Measurements from ENCODE around the gene CNTNAP3. TPM values are rescaled to one million over a fixed set of nuclear protein-coding genes. Genes with fewer than 3 reads are reported as not detected.
"Not testable (repeated sequence)": the region's sequence is repeated elsewhere in the genome, so short reads cannot be mapped to it uniquely, and the experiment has no call there.

The CNTNAP3 gene
- total RNA-seq: not detected

DNA sequence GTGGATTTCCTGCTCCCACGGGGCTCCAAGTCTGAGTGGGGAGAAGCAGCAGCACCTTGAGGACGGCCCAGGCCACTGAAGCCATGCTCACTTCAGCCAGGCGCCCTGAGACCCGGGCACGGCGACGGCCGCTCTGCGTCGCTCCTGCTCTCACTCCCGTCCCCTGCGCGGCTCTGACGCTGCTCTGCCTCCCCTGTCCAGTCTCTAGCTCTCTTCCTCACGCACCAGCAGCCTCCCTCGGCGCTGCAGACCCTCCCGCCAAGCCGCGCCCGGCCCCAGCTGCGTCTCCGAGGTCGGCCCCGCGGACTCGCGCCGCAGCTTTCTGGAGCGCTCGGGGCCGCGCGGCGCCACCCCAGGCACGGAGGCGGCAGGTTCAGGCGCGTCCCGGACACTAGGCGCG is at the start of gene CNTNAP3:
CNTNAP3 (minus strand) TSS at position 188 of the 400 bp plus-strand sequence; CDS start at position 85, 103 bp downstream.
- ATAC-seq; POLR2A ChIA-PET; H3K36me3 Mint-ChIP-seq (ENCODE audit: low read depth); DNase-seq; H3K9me3 Mint-ChIP-seq (ENCODE audit: insufficient read depth); H3K27ac Mint-ChIP-seq; H3K4me3 Mint-ChIP-seq; CTCF ChIA-PET; H3K27me3 Mint-ChIP-seq (ENCODE audit: low read depth); H3K4me1 Mint-ChIP-seq (ENCODE audit: low read depth): not testable (repeated sequence)

DNA sequence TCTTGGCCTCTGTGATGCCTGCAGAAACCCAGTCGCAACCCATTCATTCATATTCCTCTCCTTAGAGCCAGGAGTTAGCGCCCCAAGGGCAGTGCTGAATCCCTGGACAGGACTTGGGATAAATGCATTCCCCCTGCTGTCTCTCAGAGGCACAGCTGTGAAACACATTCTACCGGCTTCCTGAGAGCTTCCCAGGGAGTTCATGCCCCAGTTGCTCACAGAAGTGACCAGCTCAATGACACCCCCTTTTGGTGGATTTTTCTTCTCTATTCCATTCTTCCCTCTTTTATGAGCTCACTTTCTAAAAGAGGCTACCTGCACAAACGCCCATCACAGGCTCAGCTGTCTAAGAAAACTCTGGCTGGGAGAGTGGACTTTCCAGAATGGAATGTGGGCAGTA is 8.0 kb downstream of the CNTNAP3 start:
- ATAC-seq; H3K4me1 Mint-ChIP-seq (ENCODE audit: low read depth); DNase-seq; H3K4me3 Mint-ChIP-seq; CTCF ChIA-PET; H3K27ac Mint-ChIP-seq; POLR2A ChIA-PET; H3K9me3 Mint-ChIP-seq (ENCODE audit: insufficient read depth); H3K36me3 Mint-ChIP-seq (ENCODE audit: low read depth); H3K27me3 Mint-ChIP-seq (ENCODE audit: low read depth): not testable (repeated sequence)

DNA sequence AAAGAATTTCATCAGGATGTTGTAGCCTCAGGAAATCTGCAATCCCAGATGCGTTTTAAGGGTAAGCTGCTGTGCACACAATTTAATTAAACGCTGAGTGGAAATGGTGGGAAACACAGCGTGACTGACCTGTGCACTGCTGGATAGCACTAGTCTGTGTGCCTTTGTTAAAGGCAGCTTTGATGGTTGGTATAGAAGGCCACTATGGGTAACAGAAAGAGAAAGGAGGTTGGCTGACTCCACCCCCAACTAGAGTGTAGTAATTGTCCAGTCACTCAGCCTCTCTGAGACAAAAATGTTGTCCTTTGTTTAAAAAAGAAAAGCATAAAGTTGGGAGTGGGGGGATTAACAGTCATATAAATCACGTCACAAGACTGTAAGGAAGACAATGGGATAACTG is 45.5 kb downstream of the CNTNAP3 start:
- DNase-seq; ATAC-seq; CTCF ChIA-PET; H3K4me1 Mint-ChIP-seq (ENCODE audit: low read depth); H3K27ac Mint-ChIP-seq; H3K27me3 Mint-ChIP-seq (ENCODE audit: low read depth); H3K4me3 Mint-ChIP-seq; POLR2A ChIA-PET; H3K9me3 Mint-ChIP-seq (ENCODE audit: insufficient read depth); H3K36me3 Mint-ChIP-seq (ENCODE audit: low read depth): not testable (repeated sequence)

DNA sequence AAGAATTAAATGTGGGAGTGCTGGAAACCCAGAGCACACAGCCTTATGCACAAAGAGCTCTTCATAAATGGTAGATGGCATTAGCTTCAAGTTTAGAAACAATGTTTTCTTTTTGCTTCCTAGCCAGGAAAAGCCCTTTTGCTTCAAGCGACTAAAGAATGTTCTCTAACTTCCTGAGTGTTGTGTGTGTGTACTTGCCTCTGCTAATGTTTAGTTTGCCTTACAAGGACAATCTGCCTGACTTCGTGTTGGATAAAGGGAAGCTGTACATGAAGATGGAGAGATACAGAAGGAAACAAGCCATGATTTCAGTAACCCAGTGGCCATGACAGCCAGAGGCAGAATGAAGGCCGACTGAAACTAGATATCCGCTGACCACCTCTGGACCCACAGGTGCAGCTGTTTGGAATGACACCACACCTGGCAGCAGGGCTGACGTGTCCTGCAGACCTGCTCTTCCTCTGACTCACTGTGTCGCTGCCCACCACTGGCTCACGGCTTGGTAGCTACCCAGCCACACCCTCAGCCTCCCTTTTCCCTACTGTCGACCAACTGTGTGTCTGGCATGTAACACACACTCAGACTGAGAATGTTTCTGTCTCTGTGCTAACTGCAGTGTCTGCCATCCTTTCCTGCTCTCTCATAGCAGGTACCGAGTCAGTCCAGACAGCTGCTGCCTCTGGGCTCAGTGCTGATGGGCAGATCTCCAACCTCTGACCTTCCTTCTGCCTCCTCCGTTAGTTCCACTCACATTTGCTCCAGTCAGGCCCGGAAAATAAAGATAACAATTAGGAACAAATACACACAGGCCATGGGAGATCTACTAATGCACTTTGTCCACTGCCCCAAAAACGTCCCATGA is 55.6 kb downstream of the CNTNAP3 start:
- H3K4me1 Mint-ChIP-seq (ENCODE audit: low read depth); POLR2A ChIA-PET; H3K9me3 Mint-ChIP-seq (ENCODE audit: insufficient read depth); DNase-seq; CTCF ChIA-PET; H3K27ac Mint-ChIP-seq; ATAC-seq; H3K27me3 Mint-ChIP-seq (ENCODE audit: low read depth); H3K4me3 Mint-ChIP-seq; H3K36me3 Mint-ChIP-seq (ENCODE audit: low read depth): not testable (repeated sequence)

DNA sequence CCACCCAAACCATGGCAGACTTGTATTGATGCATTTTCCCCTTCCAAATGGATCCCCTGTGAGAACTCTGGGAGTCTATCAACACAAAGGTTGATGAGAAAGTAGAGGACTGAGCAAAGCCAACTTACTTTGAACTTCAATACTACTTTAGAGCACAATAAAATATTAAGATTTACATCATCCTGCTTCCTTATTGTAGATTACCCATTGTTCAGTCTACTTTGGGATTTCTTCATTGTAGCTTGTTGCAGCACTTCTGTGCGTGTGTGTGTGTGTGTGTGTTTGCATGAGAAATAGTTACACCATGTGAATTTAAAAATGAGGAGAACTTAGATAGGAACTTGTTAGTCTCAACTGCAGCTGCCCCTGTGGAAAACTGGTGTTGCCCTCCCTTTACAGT is 72.0 kb downstream of the CNTNAP3 start:
- DNase-seq; H3K36me3 Mint-ChIP-seq (ENCODE audit: low read depth); H3K27ac Mint-ChIP-seq; H3K4me3 Mint-ChIP-seq; H3K4me1 Mint-ChIP-seq (ENCODE audit: low read depth); POLR2A ChIA-PET; H3K9me3 Mint-ChIP-seq (ENCODE audit: insufficient read depth); H3K27me3 Mint-ChIP-seq (ENCODE audit: low read depth); ATAC-seq; CTCF ChIA-PET: not testable (repeated sequence)

DNA sequence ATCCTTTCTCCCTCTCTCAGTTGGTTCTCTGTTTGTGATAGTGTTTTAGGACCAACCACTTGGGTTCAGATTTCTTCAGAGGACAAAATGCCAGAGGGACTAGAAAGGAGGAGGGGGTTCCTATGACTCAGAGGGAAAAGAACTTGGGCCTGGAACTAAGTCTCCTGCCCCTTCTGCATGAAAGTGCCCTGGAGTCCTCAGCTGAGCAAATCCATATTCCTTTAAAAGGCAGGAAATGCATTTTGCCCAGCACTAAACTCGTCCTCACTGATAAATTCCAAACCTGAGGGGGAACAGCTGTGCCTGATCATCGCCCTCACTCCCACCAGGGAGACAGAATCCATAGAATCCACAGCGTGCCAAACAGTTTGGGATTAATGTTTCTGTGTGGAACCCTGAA is 78.2 kb downstream of the CNTNAP3 start:
- H3K4me1 Mint-ChIP-seq (ENCODE audit: low read depth); CTCF ChIA-PET; H3K36me3 Mint-ChIP-seq (ENCODE audit: low read depth); H3K9me3 Mint-ChIP-seq (ENCODE audit: insufficient read depth); H3K27me3 Mint-ChIP-seq (ENCODE audit: low read depth); POLR2A ChIA-PET; H3K4me3 Mint-ChIP-seq; ATAC-seq; H3K27ac Mint-ChIP-seq; DNase-seq: not testable (repeated sequence)

DNA sequence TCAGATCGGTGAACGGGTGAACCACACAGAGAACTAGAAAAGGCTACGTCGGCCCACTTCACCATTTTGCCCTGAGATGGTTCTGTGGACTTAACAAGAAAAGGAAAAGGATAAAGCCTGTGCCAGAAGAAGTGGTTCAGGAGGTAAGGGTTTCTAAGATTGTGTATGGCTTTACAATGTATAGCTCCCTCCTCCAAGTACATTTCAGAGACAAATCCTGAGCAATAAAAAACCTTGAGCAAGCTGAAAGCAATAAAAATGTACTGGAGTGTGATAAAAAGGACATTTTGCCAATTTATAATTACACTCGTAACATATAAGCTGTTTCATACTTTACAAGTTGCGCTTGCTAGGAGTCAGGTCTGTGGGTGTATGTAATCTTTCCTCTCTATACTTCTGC is 81.3 kb downstream of the CNTNAP3 start:
- ATAC-seq; POLR2A ChIA-PET; H3K27me3 Mint-ChIP-seq (ENCODE audit: low read depth); H3K4me3 Mint-ChIP-seq; CTCF ChIA-PET; H3K4me1 Mint-ChIP-seq (ENCODE audit: low read depth); H3K27ac Mint-ChIP-seq; DNase-seq; H3K36me3 Mint-ChIP-seq (ENCODE audit: low read depth); H3K9me3 Mint-ChIP-seq (ENCODE audit: insufficient read depth): not testable (repeated sequence)

DNA sequence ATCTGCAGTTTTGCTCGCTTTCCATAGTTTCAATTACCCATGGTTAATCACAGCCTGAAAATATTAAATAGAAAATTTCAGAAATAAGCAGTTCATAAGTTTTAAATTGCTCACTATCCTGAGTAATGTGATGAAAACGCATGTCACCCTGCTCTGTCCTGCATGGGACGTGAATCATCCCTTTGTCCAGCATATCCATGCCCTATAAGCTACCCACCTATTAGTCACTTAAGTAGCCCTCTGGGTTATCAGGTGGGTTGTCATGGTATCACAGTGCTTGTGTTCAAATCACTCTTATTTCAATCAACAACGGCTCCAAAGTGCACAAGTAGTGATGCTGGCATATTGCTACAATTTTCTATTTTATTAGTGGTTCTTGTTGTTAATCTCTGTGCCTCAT is 82.1 kb downstream of the CNTNAP3 start:
- H3K9me3 Mint-ChIP-seq (ENCODE audit: insufficient read depth); DNase-seq; POLR2A ChIA-PET; CTCF ChIA-PET; H3K4me3 Mint-ChIP-seq; H3K4me1 Mint-ChIP-seq (ENCODE audit: low read depth); H3K27me3 Mint-ChIP-seq (ENCODE audit: low read depth); ATAC-seq; H3K36me3 Mint-ChIP-seq (ENCODE audit: low read depth); H3K27ac Mint-ChIP-seq: not testable (repeated sequence)

DNA sequence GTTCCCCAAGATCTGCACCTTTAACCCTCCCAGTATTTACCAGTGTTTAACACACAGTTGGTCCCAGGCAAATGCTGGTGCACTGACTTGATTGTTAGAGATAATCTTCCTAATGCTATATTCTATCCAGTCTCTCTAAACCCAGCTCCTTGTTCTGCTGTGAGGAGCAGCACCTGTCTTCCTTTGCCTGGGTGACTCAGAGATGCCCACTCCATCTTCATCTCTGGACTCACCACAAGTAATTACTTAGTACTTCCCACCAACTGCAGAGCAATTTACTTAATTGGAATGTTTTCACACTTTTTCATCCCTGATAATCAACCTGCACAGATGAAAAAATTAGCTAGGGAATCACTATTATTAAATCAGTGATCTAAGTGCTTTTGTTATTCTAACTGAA is 87.6 kb downstream of the CNTNAP3 start:
- H3K36me3 Mint-ChIP-seq (ENCODE audit: low read depth); DNase-seq; H3K4me3 Mint-ChIP-seq; POLR2A ChIA-PET; H3K27ac Mint-ChIP-seq; CTCF ChIA-PET; H3K9me3 Mint-ChIP-seq (ENCODE audit: insufficient read depth); H3K4me1 Mint-ChIP-seq (ENCODE audit: low read depth); ATAC-seq; H3K27me3 Mint-ChIP-seq (ENCODE audit: low read depth): not testable (repeated sequence)

DNA sequence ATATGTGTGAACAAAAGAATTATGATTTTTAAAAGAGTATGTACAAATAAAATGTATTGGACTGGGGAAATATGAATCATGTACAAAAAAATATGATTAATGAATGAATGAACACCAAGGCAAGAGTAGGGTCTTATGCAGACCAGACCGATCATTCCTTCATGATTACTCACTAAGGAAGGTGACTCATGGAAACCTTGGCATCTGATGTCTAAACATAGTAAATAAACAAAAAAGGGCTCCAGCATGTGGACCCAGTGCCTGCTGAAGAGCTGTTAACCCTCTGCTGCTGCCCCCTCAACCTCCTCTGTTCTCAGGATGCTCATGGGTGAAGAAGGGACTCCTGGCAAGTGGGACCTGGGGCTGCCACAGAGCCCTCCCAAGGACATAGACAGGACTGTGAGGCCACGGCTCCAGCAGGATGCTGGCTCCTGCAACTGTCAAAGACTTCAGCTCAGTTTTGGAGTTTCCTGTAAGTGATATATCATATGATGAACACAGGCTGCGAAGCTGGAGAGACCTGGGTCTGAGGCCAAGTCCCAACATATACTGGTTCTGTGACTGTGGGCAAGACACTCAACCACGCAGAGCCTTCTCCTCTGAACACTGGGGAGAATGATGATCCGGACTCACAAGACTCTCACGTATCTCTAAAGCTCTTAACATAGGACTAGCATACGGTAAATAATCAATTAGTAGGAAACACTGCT is 89.8 kb downstream of the CNTNAP3 start:
- H3K27me3 Mint-ChIP-seq (ENCODE audit: low read depth); H3K4me1 Mint-ChIP-seq (ENCODE audit: low read depth); CTCF ChIA-PET; H3K4me3 Mint-ChIP-seq; H3K27ac Mint-ChIP-seq; H3K9me3 Mint-ChIP-seq (ENCODE audit: insufficient read depth); DNase-seq; H3K36me3 Mint-ChIP-seq (ENCODE audit: low read depth); POLR2A ChIA-PET; ATAC-seq: not testable (repeated sequence)

DNA sequence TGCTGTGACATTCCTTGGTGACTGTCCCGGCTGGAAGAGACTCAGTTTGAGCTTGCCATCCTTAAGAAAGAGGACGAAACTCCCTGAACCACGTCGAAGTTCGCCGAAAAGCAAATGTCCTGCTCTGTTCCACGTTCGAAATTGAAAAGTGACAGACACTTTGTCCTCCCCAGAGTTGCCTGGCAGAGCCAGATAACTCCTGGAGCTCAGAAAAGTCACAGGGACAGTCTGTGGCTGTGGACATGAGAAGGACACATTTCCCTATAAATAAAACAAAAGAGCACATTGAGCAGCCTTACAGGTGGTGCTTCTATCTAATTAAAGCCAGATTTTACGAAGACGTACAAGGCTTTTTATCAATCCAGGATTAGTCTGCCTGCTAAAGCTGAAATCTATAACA is 116.6 kb downstream of the CNTNAP3 start:
- H3K27ac Mint-ChIP-seq; DNase-seq; CTCF ChIA-PET; H3K4me1 Mint-ChIP-seq (ENCODE audit: low read depth); H3K27me3 Mint-ChIP-seq (ENCODE audit: low read depth); H3K9me3 Mint-ChIP-seq (ENCODE audit: insufficient read depth); ATAC-seq; H3K36me3 Mint-ChIP-seq (ENCODE audit: low read depth); POLR2A ChIA-PET; H3K4me3 Mint-ChIP-seq: not testable (repeated sequence)

DNA sequence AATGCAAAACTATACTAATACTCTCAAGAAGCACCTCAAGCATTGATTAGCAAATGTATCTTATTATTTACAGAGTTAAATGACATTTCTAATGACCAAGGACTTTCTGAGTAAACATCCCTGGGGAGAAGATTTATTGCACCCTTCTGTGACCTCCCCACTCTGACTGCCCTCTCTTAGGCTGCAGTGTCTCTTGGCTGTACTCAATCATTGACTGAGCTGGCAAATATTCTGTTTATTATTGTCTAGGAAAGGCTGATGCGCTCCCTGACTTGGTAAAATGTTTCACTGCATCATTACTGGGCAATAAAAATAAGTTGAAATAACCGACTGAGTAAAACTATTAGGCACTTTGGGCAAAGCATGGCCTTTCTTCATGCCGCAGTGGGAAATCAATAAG is 130.3 kb downstream of the CNTNAP3 start:
- H3K4me3 Mint-ChIP-seq; H3K9me3 Mint-ChIP-seq (ENCODE audit: insufficient read depth); ATAC-seq; DNase-seq; H3K27ac Mint-ChIP-seq; H3K36me3 Mint-ChIP-seq (ENCODE audit: low read depth); POLR2A ChIA-PET; H3K4me1 Mint-ChIP-seq (ENCODE audit: low read depth); CTCF ChIA-PET; H3K27me3 Mint-ChIP-seq (ENCODE audit: low read depth): not testable (repeated sequence)

Data from activated CD8-positive, alpha-beta T cell treated with anti-CD3 and anti-CD28 coated beads, Interleukin-2, amount 10 ng/mL, durations not matched to agents 7 days and 5 days (primary cell).